Hindlimb muscle (tissue), 1 donor: Measurements from ENCODE around the gene ADAMTS14. TPM values are rescaled to one million over a fixed set of nuclear protein-coding genes. Genes with fewer than 3 reads are reported as not detected.

Experiments used
- DNase-seq: peaks from one replicate; pipeline ENCODE4 v3.0.0-alpha.2; 2013
- polyA plus RNA-seq: library from polyadenylated mRNA; unstranded; fragments of 120-200 nt; gene quantifications from one replicate; pipeline ENCODE4 v1.2.1, GENCODE V29; 2013; ENCODE audit not compliant: insufficient read length

The ADAMTS14 gene
- polyA plus RNA-seq, 1 donor = 24.6 TPM

- no peak for DNase-seq
These were observed 2.5 kb downstream of the ADAMTS14 start for GRCh38 chr10:70674560-70675495.

GRCh38 chr10:70675496-70676161 is 3.3 kb downstream of the ADAMTS14 start:
- DNase-seq = no peak

- no peak for DNase-seq
These were observed 4.2 kb downstream of the ADAMTS14 start for GRCh38 chr10:70676511-70676910.

- no peak for DNase-seq
These were observed 4.7 kb downstream of the ADAMTS14 start for GRCh38 chr10:70677016-70677415.

GRCh38 chr10:70677620-70678249 is 5.4 kb downstream of the ADAMTS14 start:
- DNase-seq = no peak

GRCh38 chr10:70678250-70678635 is 5.9 kb downstream of the ADAMTS14 start:
- DNase-seq = no peak

- no peak for DNase-seq
These were observed 6.6 kb downstream of the ADAMTS14 start for GRCh38 chr10:70678757-70679489.

- DNase-seq = peak; percentile 80
These were observed 7.2 kb downstream of the ADAMTS14 start for GRCh38 chr10:70679498-70679897.

- DNase-seq = no peak
These were observed 8.8 kb downstream of the ADAMTS14 start for GRCh38 chr10:70680899-70681730.

GRCh38 chr10:70681731-70682005 is 9.4 kb downstream of the ADAMTS14 start:
- DNase-seq = no peak

GRCh38 chr10:70682920-70683600 is 10.8 kb downstream of the ADAMTS14 start:
- DNase-seq = no peak

- DNase-seq = no peak
These were observed 11.3 kb downstream of the ADAMTS14 start for GRCh38 chr10:70683601-70683934.

GRCh38 chr10:70683940-70684339 is 11.6 kb downstream of the ADAMTS14 start:
- no peak for DNase-seq

GRCh38 chr10:70684374-70684773 is 12.1 kb downstream of the ADAMTS14 start:
- no peak for DNase-seq

GRCh38 chr10:70684839-70685454 is 12.6 kb downstream of the ADAMTS14 start:
- no peak for DNase-seq

GRCh38 chr10:70685455-70685911 is 13.2 kb downstream of the ADAMTS14 start:
- no peak for DNase-seq

- no peak for DNase-seq
These were observed 16.5 kb downstream of the ADAMTS14 start for GRCh38 chr10:70688828-70689227.

- no peak for DNase-seq
These were observed 17.4 kb downstream of the ADAMTS14 start for GRCh38 chr10:70689661-70690060.

- no peak for DNase-seq
These were observed 18.3 kb downstream of the ADAMTS14 start for GRCh38 chr10:70690589-70690988.

GRCh38 chr10:70691611-70692010 is 19.3 kb downstream of the ADAMTS14 start:
- DNase-seq = peak; percentile 35

- DNase-seq = no peak
These were observed 19.8 kb downstream of the ADAMTS14 start for GRCh38 chr10:70692043-70692603.
